ENCODE measurements around the gene ATP5PB.

- TF ChIP-seq, protein P1, sequence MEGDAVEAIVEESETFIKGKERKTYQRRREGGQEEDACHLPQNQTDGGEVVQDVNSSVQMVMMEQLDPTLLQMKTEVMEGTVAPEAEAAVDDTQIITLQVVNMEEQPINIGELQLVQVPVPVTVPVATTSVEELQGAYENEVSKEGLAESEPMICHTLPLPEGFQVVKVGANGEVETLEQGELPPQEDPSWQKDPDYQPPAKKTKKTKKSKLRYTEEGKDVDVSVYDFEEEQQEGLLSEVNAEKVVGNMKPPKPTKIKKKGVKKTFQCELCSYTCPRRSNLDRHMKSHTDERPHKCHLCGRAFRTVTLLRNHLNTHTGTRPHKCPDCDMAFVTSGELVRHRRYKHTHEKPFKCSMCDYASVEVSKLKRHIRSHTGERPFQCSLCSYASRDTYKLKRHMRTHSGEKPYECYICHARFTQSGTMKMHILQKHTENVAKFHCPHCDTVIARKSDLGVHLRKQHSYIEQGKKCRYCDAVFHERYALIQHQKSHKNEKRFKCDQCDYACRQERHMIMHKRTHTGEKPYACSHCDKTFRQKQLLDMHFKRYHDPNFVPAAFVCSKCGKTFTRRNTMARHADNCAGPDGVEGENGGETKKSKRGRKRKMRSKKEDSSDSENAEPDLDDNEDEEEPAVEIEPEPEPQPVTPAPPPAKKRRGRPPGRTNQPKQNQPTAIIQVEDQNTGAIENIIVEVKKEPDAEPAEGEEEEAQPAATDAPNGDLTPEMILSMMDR (IDR thresholded peaks at IDR 0.05 in 2 of 3, conservative IDR thresholded peaks at IDR 0.05 in 1 of 3; ENCODE audit: borderline replicate concordance in 1 of 3, insufficient read depth in 1 of 3, low read depth in 2 of 3, low read length in 2 of 3) = no peak; a peak in 1 of 6 replicates
- TF ChIP-seq EZH2phosphoT487 (IDR thresholded peaks at IDR 0.05; ENCODE audit: borderline replicate concordance) (no peak), SIN3A (IDR thresholded peaks at IDR 0.05; ENCODE audit: low read depth) (no peak)
Observed at GRCh38 chr1:111507411-111508201, 58.3 kb downstream of the ATP5PB start.

Data from HCT116 (cell line).